ENCODE data around the gene CIRBP. TPM values are rescaled to one million over a fixed set of nuclear protein-coding genes. Genes with fewer than 3 reads are reported as not detected.

The CIRBP gene
- total and polyA plus RNA-seq, 9 of the 15 experiments (the other 6 are each of a cell fraction or from before 2014, with no cell fraction given), result 20.5 to 327 (median 176) TPM

GRCh38 chr19:1311543-1312091 is 42.5 kb downstream of the CIRBP start (continued):
- peak; percentile 76 for TF ChIP-seq ZBTB33 (CRISPR knock-in tag; IDR thresholded peaks at IDR 0.05)

- H3K4me3 ChIP-seq, result no peak overlapping the region
- H3K27ac ChIP-seq (ENCODE audit: extremely low read depth, low read depth, low read length), result no peak overlapping the region
- H3K4me2 ChIP-seq (ENCODE audit: insufficient read depth, low read length), result no peak overlapping the region
- no peaks in the 10 kb centered on the region for H3K9me1 ChIP-seq (ENCODE audit: control insufficient read depth, insufficient read depth, low read length)
- ATAC-seq (no peak), FAIRE-seq (no peak), DNase-seq (ENCODE audit: extremely low read depth in 1 of 4, low spot score in 3 of 4) (no peak)
- no peaks in the 10 kb centered on the region for H3K27me3 ChIP-seq (ENCODE audit: control insufficient read depth in 2 of 2, insufficient read depth in 2 of 2, low read length in 2 of 2)
- ChIA-PET CTCF (ENCODE audit: low intra/inter-chr PET ratio) (no interaction called here), POLR2A (interaction anchor here (0.5 to 1.6 kb wide), 3 partner anchors 14 to 40 kb away, joined by 3 to 6 read pairs (median 3); no protein-coding TSS in a partner anchor)
- no peak overlapping the region for H2AFZ ChIP-seq (ENCODE audit: low read depth, low read length)
- no peaks in the 10 kb centered on the region for H3K9me3 ChIP-seq (replicated peaks; ENCODE audit: control insufficient read depth, insufficient read depth, low read depth, low read length)
- no peaks in the 10 kb centered on the region for H3K36me3 ChIP-seq (ENCODE audit: control insufficient read depth, insufficient read depth, low read length)
- WGBS (ENCODE audit: insufficient coverage, low coverage, missing lambda C conversion rate), result 47% methylated on average over 38 of the region's 61 CpGs
- intact Hi-C loops (cut with micrococcal nuclease) (no loop called here), in situ Hi-C loops (cut with MboI) (no loop called here)
- no peak for TF ChIP-seq TAF15 (IDR thresholded peaks at IDR 0.05; ENCODE audit: low read depth, low read length)
- TF ChIP-seq ZBTB33 (CRISPR knock-in tag; IDR thresholded peaks at IDR 0.05), result peak; percentile 14; the same call in 1 of the 2 replicates
- BruUV-seq (replicated peaks), result no TSS peak
- H4K20me1 ChIP-seq (replicated peaks; ENCODE audit: control insufficient read depth, insufficient read depth, low read length), result peaks cover 11% of the 10 kb centered on the region
- peaks cover 10% of the 10 kb centered on the region; the same call in 2 of the 3 replicates for H3K79me2 ChIP-seq (ENCODE audit: control insufficient read depth, insufficient read depth, low read length)
- H3K4me1 ChIP-seq (replicated peaks in 1 of 2; ENCODE audit: control insufficient read depth in 2 of 2, insufficient read depth in 2 of 2, low read length in 2 of 2), result peaks cover 6 to 79% of the 10 kb centered on the region in 2 experiments
- H3K9ac ChIP-seq (ENCODE audit: insufficient read depth in 1 of 2, low read depth in 2 of 2, low read length in 2 of 2), result no peak overlapping the region
These were observed 43.9 kb downstream of the CIRBP start for GRCh38 chr19:1312767-1313694.

Data from K562 (cell line).